Activated CD4-positive, alpha-beta T cell treated with anti-CD3 and anti-CD28 coated beads, Interleukin-2, amount 50 U/mL, for 4 hours (primary cell): ENCODE measurements around the gene ACTN4.

Experiments
- DNase-seq, 2 experiments: peaks; one replicate each; pipeline ENCODE4 v3.0.0-alpha.2; 2020

The ACTN4 gene

DNA sequence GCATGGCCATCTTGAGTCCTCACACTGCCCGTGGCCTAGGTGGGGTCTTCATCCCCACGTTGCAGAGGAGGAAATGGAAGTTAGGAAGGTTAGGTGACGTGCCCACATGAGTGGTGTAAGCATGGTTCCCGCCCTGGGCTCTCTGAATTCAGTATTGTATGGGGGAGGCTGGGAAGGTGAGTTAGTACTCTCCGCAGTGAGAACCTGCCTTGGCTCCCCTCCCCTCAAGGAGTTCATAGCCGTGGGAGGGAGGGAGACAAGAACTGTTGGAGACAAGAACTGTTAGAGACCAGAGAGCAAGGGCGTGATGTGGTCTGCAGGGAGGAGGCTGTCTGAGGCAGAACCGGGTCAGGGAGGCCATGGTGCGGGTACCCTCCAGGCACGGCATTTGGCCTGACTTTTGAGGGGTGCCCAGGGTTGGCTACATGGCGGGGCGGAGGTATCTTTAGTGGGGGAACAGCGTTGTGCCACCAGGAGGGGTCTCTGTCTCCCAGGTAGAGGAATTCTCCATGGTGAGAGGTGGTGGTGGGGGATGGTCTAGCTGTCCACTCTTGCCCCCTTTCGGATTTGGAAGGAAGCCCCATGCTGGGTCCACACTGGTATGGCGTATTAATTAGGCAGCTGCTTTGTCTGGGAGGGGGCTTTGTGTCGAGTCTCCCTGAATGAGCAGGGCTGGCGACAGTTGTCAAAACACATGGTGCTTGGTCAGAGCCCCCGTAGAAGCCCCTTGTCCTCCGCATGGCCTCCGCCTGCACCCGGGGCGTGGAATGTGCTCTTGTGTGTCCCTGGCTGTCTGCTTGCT is 51.0 kb downstream of the ACTN4 start:
- DNase-seq: no peak

- DNase-seq: peak in 1 of 2 experiments; percentile 15
These were observed 51.5 kb downstream of the ACTN4 start for GRCh38 chr19:38699027-38699346.

GRCh38 chr19:38699647-38700349 is 52.3 kb downstream of the ACTN4 start:
- DNase-seq: no peak

DNA sequence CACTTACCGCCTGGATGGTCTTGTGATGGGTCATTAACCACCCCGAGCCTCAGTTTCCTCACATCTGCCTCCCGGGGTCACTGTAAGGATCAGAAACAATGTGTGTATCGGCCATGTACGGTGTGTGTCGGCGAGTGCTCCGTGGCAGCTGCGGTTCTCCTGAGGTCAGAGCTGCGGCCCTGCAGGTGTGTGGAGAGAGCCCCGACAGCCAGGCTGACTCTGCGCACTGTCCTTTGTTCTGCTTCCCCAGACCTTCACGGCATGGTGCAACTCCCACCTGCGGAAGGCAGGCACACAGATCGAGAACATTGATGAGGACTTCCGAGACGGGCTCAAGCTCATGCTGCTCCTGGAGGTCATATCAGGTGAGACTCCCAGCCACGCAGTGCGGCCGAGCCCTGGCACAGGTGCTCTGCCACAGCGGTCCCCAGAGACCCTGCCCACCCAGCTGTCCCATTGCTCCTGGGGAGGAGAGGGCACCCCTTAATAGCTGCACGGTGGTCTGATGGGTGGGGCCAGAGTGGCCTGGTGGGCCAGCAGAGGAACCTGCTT is 53.0 kb downstream of the ACTN4 start:
- no peak for DNase-seq

GRCh38 chr19:38700902-38701454 is 53.5 kb downstream of the ACTN4 start:
- DNase-seq: no peak

- DNase-seq: no peak
These were observed 54.1 kb downstream of the ACTN4 start for GRCh38 chr19:38701455-38702063.

GRCh38 chr19:38702278-38702677 is 54.8 kb downstream of the ACTN4 start:
- no peak for DNase-seq

GRCh38 chr19:38703509-38703908 is 56.1 kb downstream of the ACTN4 start:
- no peak for DNase-seq

GRCh38 chr19:38704488-38705026 is 57.1 kb downstream of the ACTN4 start:
- DNase-seq: no peak

DNA sequence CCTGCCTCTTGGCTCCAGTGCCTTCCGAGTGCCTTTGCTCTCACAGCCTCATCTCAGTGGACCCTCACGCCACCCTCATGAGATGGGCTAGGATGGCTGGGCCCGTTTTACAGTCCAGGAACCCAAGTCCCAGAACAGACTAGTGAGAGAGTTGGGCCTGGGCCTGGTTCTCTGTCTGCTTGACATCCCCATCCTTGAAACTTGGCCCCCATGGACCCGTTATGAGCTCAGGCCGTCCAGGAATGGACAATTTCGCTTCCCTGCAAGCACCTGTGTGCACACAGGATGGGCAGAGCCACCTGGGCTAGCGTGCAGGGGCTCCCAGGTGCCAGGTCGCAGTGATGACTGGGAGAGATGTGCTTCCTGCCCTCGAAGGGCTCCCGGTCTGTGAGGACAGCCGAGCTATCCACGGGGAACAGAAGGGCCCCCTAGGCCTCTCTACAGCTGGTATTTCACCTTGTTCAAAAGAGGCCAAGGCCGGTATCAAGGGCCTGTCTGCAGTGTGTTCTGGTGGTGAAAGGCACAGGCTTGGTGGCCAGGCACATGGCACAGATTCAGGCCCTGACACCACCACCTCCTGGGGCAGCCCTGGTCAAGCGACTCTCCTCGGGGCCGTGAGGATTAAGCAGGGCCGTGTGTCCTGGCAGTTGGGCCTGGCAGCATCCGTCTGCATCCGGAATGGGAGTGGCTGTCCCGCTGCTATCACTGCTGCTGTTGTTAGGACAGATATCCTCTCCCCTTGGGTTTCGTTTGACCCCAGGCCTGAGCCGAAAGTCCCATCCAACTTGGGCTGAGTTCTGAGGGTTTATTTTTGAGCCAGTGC is 58.0 kb downstream of the ACTN4 start:
- no peak for DNase-seq

- no peak for DNase-seq
These were observed 59.5 kb downstream of the ACTN4 start for GRCh38 chr19:38706792-38707511.

- no peak for DNase-seq
These were observed 60.2 kb downstream of the ACTN4 start for GRCh38 chr19:38707512-38708114.

- DNase-seq: no peak
These were observed 61.1 kb downstream of the ACTN4 start for GRCh38 chr19:38708413-38709024.

DNA sequence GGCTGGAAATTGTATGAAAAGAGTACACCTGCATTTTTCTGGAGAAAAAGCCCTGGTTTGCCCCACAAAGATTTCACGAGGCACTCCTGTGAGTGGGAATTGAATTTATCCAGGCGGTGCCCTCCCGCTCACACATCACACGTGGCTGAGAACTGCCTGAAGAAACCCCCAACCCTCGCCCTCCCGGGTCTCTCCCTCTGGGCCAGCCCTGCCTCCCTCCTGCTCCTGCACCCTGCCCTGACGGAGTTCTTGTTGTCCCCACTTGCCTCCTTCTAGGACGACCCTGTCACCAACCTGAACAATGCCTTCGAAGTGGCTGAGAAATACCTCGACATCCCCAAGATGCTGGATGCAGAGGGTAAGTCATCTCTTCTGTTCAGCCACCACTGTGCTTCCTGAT is 61.7 kb downstream of the ACTN4 start:
- no peak for DNase-seq

DNA sequence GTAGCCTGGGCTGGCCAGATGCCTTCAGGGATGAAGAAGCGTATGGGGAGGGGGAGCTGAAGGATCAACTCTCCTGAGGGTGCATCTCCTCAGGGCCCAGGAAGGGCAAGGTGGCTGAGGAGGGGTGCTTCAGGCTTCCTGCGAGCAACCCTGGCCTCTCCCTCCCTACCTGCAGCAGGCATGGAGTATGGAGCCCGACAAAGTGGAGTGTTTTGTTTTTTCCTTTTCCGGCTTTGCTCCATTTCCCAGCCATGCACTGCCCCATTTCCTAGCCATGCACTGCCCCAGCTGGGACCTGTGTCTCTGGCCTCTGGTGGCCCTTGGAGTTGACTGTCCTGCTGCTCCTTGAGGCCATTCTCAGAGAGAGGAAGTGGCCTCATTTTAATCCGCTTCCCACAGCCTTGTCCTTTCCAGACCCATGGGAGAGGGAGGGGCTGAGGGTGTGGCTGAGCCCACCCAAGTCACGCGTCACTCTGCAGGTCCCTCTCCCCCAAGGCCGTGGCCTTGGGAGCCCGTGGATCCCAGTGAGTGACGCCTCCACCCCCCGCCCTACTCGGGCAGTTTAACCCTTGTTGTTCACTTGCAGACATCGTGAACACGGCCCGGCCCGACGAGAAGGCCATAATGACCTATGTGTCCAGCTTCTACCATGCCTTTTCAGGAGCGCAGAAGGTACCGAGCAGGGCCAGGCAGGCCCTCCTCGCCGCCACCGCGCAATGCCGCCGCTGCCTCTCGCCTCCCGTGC is 62.4 kb downstream of the ACTN4 start:
- no peak for DNase-seq

DNA sequence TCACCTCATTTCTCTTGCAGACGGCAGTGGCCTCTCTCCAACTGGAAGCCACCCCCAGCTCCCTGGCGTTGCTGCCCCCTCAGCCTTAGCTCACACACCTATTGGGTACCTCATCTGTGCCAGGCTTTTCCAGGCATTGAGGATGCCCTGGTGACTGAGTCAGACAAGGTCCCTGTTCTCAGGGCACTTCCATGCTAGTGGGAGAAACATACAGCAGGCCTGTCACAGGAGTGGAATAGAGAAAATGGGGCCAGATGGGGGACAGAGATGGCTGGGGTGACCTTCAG is 62.9 kb downstream of the ACTN4 start:
- DNase-seq: no peak

DNA sequence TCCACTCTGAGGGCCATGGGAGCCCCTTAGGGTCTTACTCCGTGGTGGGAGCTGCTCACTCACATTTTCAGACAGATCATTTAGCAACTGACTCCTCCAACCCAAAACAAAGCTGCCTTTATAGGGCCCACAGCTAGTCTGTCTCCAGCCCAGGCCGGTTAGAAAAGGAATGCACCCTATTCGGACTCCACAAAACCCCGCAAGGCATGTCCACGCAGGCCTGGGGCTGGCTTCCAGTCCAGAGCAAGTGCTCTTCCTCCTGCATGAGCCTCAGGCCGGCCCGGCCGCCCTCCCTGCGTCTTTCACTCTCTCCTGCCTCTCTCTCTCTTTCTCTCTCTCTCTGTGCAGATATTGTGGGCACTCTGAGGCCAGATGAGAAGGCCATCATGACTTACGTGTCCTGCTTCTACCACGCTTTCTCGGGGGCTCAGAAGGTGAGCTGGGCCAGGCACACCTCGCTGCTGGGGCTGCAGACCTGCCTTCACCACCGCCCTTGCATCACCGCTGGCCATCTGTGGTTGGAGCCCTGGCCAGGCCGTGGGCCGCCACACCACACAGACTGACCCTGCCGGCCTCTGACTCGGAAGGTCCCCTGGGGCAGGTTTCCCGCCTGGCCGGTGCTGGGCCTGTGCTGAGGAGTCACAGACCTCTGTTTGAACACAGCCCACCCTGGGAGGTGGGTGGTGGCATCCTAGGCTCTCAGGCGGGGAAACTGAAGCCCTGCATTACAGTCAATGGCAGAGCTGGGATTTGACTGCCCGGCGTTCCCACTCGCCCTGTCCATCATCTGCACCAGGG is 63.7 kb downstream of the ACTN4 start:
- DNase-seq: no peak

GRCh38 chr19:38711726-38712153 is 64.3 kb downstream of the ACTN4 start:
- no peak for DNase-seq

- no peak for DNase-seq
These were observed 64.8 kb downstream of the ACTN4 start for GRCh38 chr19:38712161-38712748.
